ENCODE results near the gene WFDC8. TPM values are rescaled to one million over a fixed set of nuclear protein-coding genes. Genes with fewer than 3 reads are reported as not detected.
"Not testable (repeated sequence)": the region's sequence is repeated elsewhere in the genome, so short reads cannot be mapped to it uniquely, and the experiment has no call there.

Gene WFDC8
- total RNA-seq, 4 donors from 2014 or later: not detected

DNA sequence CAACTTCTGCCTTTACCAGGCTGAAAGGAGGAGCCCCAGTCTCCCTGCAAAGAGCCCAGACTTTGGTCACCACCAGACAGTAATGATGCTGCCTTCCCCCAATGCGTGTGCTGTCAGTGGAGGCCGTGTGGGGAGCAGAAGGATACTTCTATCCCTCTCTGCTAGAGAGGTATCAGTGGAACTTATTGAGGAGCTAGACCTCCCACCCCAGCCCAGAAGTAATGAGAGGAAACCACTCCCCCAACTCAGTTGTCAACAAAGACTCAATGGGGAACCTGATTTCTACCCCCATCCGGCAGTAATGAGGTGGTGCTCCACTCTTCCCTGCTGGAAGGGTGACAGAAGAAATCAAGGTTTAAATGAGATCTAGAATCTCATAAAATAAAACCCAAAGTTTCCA, 4.4 kb upstream of the WFDC8 start:
- Histone ChIP-seq H3K27me3 (no peaks in the 10 kb centered on the region), H3K9me3 (no peaks in the 10 kb centered on the region), H3K4me1 (no peaks in the 10 kb centered on the region), H3K36me3 (no peaks in the 10 kb centered on the region), H3K4me3 (no peak overlapping the region), H3K27ac (no peak overlapping the region)
- DNase-seq: no peak
- no peak for TF ChIP-seq POLR2A (IDR thresholded peaks at IDR 0.05)
- TF ChIP-seq, protein P1, sequence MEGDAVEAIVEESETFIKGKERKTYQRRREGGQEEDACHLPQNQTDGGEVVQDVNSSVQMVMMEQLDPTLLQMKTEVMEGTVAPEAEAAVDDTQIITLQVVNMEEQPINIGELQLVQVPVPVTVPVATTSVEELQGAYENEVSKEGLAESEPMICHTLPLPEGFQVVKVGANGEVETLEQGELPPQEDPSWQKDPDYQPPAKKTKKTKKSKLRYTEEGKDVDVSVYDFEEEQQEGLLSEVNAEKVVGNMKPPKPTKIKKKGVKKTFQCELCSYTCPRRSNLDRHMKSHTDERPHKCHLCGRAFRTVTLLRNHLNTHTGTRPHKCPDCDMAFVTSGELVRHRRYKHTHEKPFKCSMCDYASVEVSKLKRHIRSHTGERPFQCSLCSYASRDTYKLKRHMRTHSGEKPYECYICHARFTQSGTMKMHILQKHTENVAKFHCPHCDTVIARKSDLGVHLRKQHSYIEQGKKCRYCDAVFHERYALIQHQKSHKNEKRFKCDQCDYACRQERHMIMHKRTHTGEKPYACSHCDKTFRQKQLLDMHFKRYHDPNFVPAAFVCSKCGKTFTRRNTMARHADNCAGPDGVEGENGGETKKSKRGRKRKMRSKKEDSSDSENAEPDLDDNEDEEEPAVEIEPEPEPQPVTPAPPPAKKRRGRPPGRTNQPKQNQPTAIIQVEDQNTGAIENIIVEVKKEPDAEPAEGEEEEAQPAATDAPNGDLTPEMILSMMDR (IDR thresholded peaks at IDR 0.05): no peak

DNA sequence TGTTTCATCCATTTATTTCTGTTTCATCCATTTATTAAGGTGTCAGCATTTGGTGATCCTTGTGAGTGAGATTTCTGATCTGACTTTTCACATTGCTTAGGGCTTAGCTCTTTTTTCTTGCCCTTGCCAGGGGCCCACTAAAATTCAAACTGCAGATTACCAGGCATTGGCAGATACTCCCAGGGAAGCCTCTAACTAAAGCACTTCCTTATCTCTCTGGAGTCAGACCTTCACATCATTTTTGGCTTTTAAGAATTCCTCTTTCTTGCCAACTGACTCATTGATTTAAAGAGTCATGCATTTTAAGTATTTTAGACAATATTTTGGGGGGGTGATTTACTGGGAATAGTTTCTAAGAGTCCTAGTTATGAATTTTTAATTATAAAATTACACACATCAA, 2.6 kb upstream of the WFDC8 start:
- Histone ChIP-seq H3K36me3 (no peaks in the 10 kb centered on the region), H3K4me3 (no peak overlapping the region), H3K27ac (no peak overlapping the region), H3K9me3 (no peaks in the 10 kb centered on the region), H3K27me3 (no peaks in the 10 kb centered on the region), H3K4me1 (no peaks in the 10 kb centered on the region)
- no peak for DNase-seq
- TF ChIP-seq, protein P1 (IDR thresholded peaks at IDR 0.05): no peak
- TF ChIP-seq POLR2A (IDR thresholded peaks at IDR 0.05): no peak

DNA sequence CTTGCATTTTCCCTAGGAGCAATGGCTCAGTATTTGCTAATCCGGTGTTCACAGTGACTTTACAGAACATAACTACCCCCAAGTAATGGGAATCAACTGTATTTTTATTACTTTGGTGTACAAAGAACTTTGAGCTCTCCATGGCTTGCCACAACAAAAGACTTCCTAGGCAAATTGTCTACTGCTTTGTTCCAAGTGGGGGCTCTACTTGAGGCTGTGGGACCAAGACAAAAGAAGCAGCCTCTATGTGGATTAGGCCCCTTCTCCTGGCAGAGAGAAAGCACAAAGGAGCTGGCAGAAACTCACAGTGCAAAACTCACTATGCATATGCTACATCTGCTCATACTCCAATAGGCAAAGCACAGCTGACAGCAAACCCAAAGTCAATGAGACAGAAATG, 853 bp downstream of the WFDC8 start:
- Histone ChIP-seq H3K36me3 (no peaks in the 10 kb centered on the region), H3K4me1 (no peaks in the 10 kb centered on the region), H3K27me3 (no peaks in the 10 kb centered on the region), H3K27ac (no peak overlapping the region), H3K4me3 (no peak overlapping the region), H3K9me3 (no peaks in the 10 kb centered on the region)
- TF ChIP-seq, protein P1 (IDR thresholded peaks at IDR 0.05): no peak
- TF ChIP-seq POLR2A (IDR thresholded peaks at IDR 0.05): no peak
- no peak for DNase-seq

DNA sequence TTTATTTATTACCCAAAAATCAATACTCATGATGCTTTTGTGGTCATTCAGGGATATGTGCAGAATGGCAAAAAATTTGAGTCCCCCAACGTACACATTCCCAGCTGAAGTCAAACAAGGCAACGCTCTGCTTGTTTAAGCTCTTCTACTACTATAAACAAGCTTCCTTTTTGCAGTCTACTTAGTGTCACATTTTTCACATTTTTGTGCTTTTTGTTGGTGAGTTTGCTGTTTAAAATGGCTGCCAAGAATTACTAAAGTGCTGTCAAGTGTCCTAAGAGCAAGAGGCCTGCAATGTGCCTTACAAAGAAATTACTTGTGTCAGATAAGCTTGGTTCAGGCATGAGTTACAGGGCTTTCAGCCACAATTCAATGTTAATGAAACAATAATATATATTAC, 2.1 kb downstream of the WFDC8 start:
- no peak overlapping the region for H3K4me3 ChIP-seq
- H3K36me3 ChIP-seq: no peaks in the 10 kb centered on the region
- H3K9me3 ChIP-seq: no peaks in the 10 kb centered on the region
- H3K27me3 ChIP-seq: no peaks in the 10 kb centered on the region
- TF ChIP-seq, protein P1 (IDR thresholded peaks at IDR 0.05): no peak
- TF ChIP-seq POLR2A (IDR thresholded peaks at IDR 0.05): no peak
- DNase-seq: no peak
- H3K4me1 ChIP-seq: no peaks in the 10 kb centered on the region
- no peak overlapping the region for H3K27ac ChIP-seq

DNA sequence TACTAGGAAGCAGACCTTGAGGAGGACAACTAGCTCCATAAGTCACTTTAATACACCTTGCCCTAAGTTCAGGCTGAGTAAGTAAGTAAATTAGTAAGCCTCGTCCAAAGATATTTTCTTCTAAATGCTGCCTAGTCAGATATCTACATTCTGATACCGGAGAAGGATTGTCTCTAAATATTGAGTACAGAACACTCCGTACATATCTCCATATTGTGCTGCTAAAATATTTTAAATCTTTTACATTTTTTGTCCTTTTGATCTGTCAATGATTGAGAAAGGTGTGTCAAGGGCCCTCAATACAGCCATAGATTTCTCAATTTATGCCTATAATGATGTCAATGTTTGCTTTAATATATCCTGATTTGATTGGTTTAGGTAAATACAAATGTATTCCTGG, 3.2 kb downstream of the WFDC8 start:
- DNase-seq: no peak
- H3K27me3 ChIP-seq: no peaks in the 10 kb centered on the region

DNA sequence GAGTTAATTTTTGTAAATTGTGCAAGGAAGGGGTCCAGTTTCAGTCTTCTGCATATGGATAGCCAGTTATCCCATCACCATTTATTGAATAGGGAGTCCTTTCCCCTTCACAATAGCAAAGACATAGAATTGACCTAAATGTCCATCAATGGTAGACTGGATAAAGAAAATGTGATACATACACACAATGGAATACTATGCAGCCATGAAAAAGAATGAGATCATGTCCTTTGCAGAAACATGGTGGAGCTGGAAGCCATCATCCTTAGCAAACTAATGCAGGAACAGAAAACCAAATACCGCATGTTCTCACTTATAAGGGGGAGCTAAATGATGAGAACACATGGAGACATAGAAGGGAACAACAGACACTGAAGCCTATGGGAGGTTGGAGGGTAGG, 9.4 kb downstream of the WFDC8 start:
- H3K4me3 ChIP-seq, H3K9me3 ChIP-seq, H3K27me3 ChIP-seq, DNase-seq, H3K27ac ChIP-seq, H3K36me3 ChIP-seq, H3K4me1 ChIP-seq: not testable (repeated sequence)

More for the DNA sequence above, 3.2 kb downstream of the WFDC8 start:
- TF ChIP-seq POLR2A (IDR thresholded peaks at IDR 0.05): no peak
- TF ChIP-seq, protein P1 (IDR thresholded peaks at IDR 0.05): no peak
- H3K27ac ChIP-seq: no peak overlapping the region
- no peaks in the 10 kb centered on the region for H3K36me3 ChIP-seq
- no peak overlapping the region for H3K4me3 ChIP-seq
- H3K4me1 ChIP-seq: no peaks in the 10 kb centered on the region
- no peaks in the 10 kb centered on the region for H3K9me3 ChIP-seq

Measured in Peyer's patch (tissue), 4 donors.